GOT3 (cell line): ENCODE measurements around the gene NPAS3.

Source experiments
- DNase-seq: peaks from one replicate; lab custom pipeline; 2025; ENCODE audit warnings: mixed read lengths; lab: John Stamatoyannopoulos, UW

Gene NPAS3

GRCh38 chr14:33793398-33794110, 854.9 kb downstream of the NPAS3 start:
- no peak for DNase-seq

- DNase-seq: no peak
Observed at GRCh38 chr14:33794791-33795305, 856.2 kb downstream of the NPAS3 start.

- no peak for DNase-seq
Observed at GRCh38 chr14:33796356-33796755, 857.7 kb downstream of the NPAS3 start.

GRCh38 chr14:33799705-33800570, 861.3 kb downstream of the NPAS3 start:
- DNase-seq: no peak

- DNase-seq: no peak
Observed at GRCh38 chr14:33800735-33801163, 862.1 kb downstream of the NPAS3 start.

- no peak for DNase-seq
Observed at GRCh38 chr14:33802737-33803136, 864.1 kb downstream of the NPAS3 start.

- no peak for DNase-seq
Observed at GRCh38 chr14:33805593-33805992, 866.9 kb downstream of the NPAS3 start.

GRCh38 chr14:33806905-33807304, 868.2 kb downstream of the NPAS3 start:
- DNase-seq: no peak

GRCh38 chr14:33808187-33808586, 869.5 kb downstream of the NPAS3 start:
- no peak for DNase-seq

GRCh38 chr14:33809396-33809981, 870.8 kb downstream of the NPAS3 start:
- DNase-seq: no peak

GRCh38 chr14:33810308-33810707, 871.6 kb downstream of the NPAS3 start:
- no peak for DNase-seq

- DNase-seq: no peak
Observed at GRCh38 chr14:33811721-33812120, 873.0 kb downstream of the NPAS3 start.

GRCh38 chr14:33812181-33812580, 873.5 kb downstream of the NPAS3 start:
- no peak for DNase-seq

- no peak for DNase-seq
Observed at GRCh38 chr14:33812601-33813000, 873.9 kb downstream of the NPAS3 start.

GRCh38 chr14:33814010-33814409, 875.3 kb downstream of the NPAS3 start:
- DNase-seq: no peak

- no peak for DNase-seq
Observed at GRCh38 chr14:33833706-33834465, 895.2 kb downstream of the NPAS3 start.

- no peak for DNase-seq
Observed at GRCh38 chr14:33834466-33835260, 896.0 kb downstream of the NPAS3 start.

- no peak for DNase-seq
Observed at GRCh38 chr14:33835261-33835655, 896.6 kb downstream of the NPAS3 start.

GRCh38 chr14:33835677-33836076, 897.0 kb downstream of the NPAS3 start:
- DNase-seq: no peak

GRCh38 chr14:33836203-33836899, 897.7 kb downstream of the NPAS3 start:
- no peak for DNase-seq
